C4-2B (cell line): ENCODE measurements around the gene DCBLD2.

Experiments
- CTCF ChIP-seq: fragments of 450-650 bp; conservative IDR thresholded peaks from 2 replicates; pipeline ENCODE4 v1.5.1; 2017; ENCODE audit warnings: mild to moderate bottlenecking
- ZFX ChIP-seq: fragments of 450-650 bp; IDR thresholded peaks from 2 replicates; pipeline ENCODE4 v1.6.1; 2017

DNA sequence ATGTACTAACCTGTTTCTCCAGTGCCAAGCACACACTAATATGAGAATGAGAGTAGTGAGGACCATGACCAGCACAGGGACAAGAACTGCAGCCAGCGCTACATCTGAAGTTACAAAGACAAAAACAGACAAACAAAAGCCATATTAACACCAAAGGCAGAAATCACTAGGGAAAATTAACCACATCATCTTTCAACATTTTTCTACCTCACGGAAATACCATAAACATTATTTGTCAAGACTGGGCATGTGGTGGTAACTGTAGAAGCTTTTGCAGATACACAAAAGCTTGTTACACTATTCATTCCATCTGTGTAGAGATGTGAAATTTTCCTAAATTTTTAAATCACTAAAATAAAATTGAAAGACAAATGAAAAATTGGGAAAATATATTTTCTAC, 93.4 kb downstream of the DCBLD2 start:
- no peak for TF ChIP-seq CTCF
- TF ChIP-seq ZFX, result no peak
